Measurements from ENCODE around the gene PML.

Gene PML

GRCh38 chr15:73988445-73988969 is 6.0 kb upstream of the PML start:
- no peak overlapping the region for H4K8ac ChIP-seq (ENCODE audit: low read depth, low read length)
- no peak overlapping the region for H3K9ac ChIP-seq (ENCODE audit: low read length)
- H2AK5ac ChIP-seq (ENCODE audit: low read length) = no peak overlapping the region
- H2BK120ac ChIP-seq (ENCODE audit: low read depth, low read length) = no peak overlapping the region
- H3K23ac ChIP-seq (ENCODE audit: low read length) = no peak overlapping the region
- no peak overlapping the region for H2BK5ac ChIP-seq (ENCODE audit: low read length)
- H3K4me1 ChIP-seq (ENCODE audit: control insufficient read depth, low read depth, low read length) = no peaks in the 10 kb centered on the region
- H3K27me3 ChIP-seq (ENCODE audit: insufficient read depth, low read length, poor library complexity) = no peaks in the 10 kb centered on the region
- no CpG with 5 or more reads among the region's 13 CpGs for WGBS (ENCODE audit: extremely low coverage, insufficient coverage, low lambda C conversion rate)
- DNase-seq = no peak
- no peaks in the 10 kb centered on the region for H3K79me1 ChIP-seq (ENCODE audit: low read length)
- H3K18ac ChIP-seq (ENCODE audit: low read length) = no peak overlapping the region
- H3K79me2 ChIP-seq (ENCODE audit: control insufficient read depth, insufficient read depth, low read length) = no peaks in the 10 kb centered on the region
- H3K4me3 ChIP-seq (ENCODE audit: low read length) = no peak overlapping the region
- no peak overlapping the region for H3K4ac ChIP-seq (ENCODE audit: low read depth, low read length)
- H3K27ac ChIP-seq (ENCODE audit: low read depth, low read length) = no peak overlapping the region
- H3K4me2 ChIP-seq (ENCODE audit: low read length) = no peak overlapping the region
- no peak overlapping the region for H4K5ac ChIP-seq (ENCODE audit: low read length)
- H3K36me3 ChIP-seq (ENCODE audit: control insufficient read depth, insufficient read depth, low read length) = no peaks in the 10 kb centered on the region
- H3K56ac ChIP-seq (ENCODE audit: low read length) = no peak overlapping the region
- no peak overlapping the region for H2BK15ac ChIP-seq (replicated peaks; ENCODE audit: low read depth)

GRCh38 chr15:73989001-73989798 is 5.3 kb upstream of the PML start:
- H2AK5ac ChIP-seq (ENCODE audit: low read length) = no peak overlapping the region
- H3K4me1 ChIP-seq (ENCODE audit: control insufficient read depth, low read depth, low read length) = no peaks in the 10 kb centered on the region

GRCh38 chr15:73990250-73991005 is 4.1 kb upstream of the PML start:
- no peak overlapping the region for H3K4me3 ChIP-seq (ENCODE audit: low read length)
- H3K56ac ChIP-seq (ENCODE audit: low read length) = no peak overlapping the region
- H2BK5ac ChIP-seq (ENCODE audit: low read length) = no peak overlapping the region
- no peak overlapping the region for H4K8ac ChIP-seq (ENCODE audit: low read depth, low read length)
- H3K36me3 ChIP-seq (ENCODE audit: control insufficient read depth, insufficient read depth, low read length) = no peaks in the 10 kb centered on the region
- no peak overlapping the region for H3K27ac ChIP-seq (ENCODE audit: low read depth, low read length)
- no peaks in the 10 kb centered on the region for H3K27me3 ChIP-seq (ENCODE audit: insufficient read depth, low read length, poor library complexity)
- no peak overlapping the region for H3K23ac ChIP-seq (ENCODE audit: low read length)
- no peak for DNase-seq
- H3K9ac ChIP-seq (ENCODE audit: low read length) = no peak overlapping the region
- WGBS (ENCODE audit: extremely low coverage, insufficient coverage, low lambda C conversion rate) = no CpG with 5 or more reads among the region's 9 CpGs
- no peak overlapping the region for H3K4me2 ChIP-seq (ENCODE audit: low read length)
- H2AK5ac ChIP-seq (ENCODE audit: low read length) = no peak overlapping the region
- no peak overlapping the region for H2BK15ac ChIP-seq (replicated peaks; ENCODE audit: low read depth)
- H3K4me1 ChIP-seq (ENCODE audit: control insufficient read depth, low read depth, low read length) = no peaks in the 10 kb centered on the region
- H3K79me2 ChIP-seq (ENCODE audit: control insufficient read depth, insufficient read depth, low read length) = peaks cover 2% of the 10 kb centered on the region
- no peak overlapping the region for H2BK120ac ChIP-seq (ENCODE audit: low read depth, low read length)
- H3K4ac ChIP-seq (ENCODE audit: low read depth, low read length) = no peak overlapping the region
- H3K79me1 ChIP-seq (ENCODE audit: low read length) = peaks cover 5% of the 10 kb centered on the region
- no peak overlapping the region for H4K5ac ChIP-seq (ENCODE audit: low read length)
- no peak overlapping the region for H3K18ac ChIP-seq (ENCODE audit: low read length)

More at GRCh38 chr15:73989001-73989798, 5.3 kb upstream of the PML start:
- H3K4me3 ChIP-seq (ENCODE audit: low read length) = no peak overlapping the region
- no peaks in the 10 kb centered on the region for H3K79me2 ChIP-seq (ENCODE audit: control insufficient read depth, insufficient read depth, low read length)
- H3K9ac ChIP-seq (ENCODE audit: low read length) = no peak overlapping the region
- no peaks in the 10 kb centered on the region for H3K36me3 ChIP-seq (ENCODE audit: control insufficient read depth, insufficient read depth, low read length)
- no peaks in the 10 kb centered on the region for H3K27me3 ChIP-seq (ENCODE audit: insufficient read depth, low read length, poor library complexity)
- H2BK15ac ChIP-seq (replicated peaks; ENCODE audit: low read depth) = no peak overlapping the region
- H3K18ac ChIP-seq (ENCODE audit: low read length) = no peak overlapping the region
- no peak overlapping the region for H3K56ac ChIP-seq (ENCODE audit: low read length)
- H2BK120ac ChIP-seq (ENCODE audit: low read depth, low read length) = no peak overlapping the region
- no peak overlapping the region for H3K4me2 ChIP-seq (ENCODE audit: low read length)
- H2BK5ac ChIP-seq (ENCODE audit: low read length) = no peak overlapping the region
- H4K5ac ChIP-seq (ENCODE audit: low read length) = no peak overlapping the region
- H4K8ac ChIP-seq (ENCODE audit: low read depth, low read length) = no peak overlapping the region
- no peak for DNase-seq
- no peaks in the 10 kb centered on the region for H3K79me1 ChIP-seq (ENCODE audit: low read length)
- WGBS (ENCODE audit: extremely low coverage, insufficient coverage, low lambda C conversion rate) = no CpG with 5 or more reads among the region's 9 CpGs
- H3K4ac ChIP-seq (ENCODE audit: low read depth, low read length) = no peak overlapping the region
- H3K23ac ChIP-seq (ENCODE audit: low read length) = no peak overlapping the region
- H3K27ac ChIP-seq (ENCODE audit: low read depth, low read length) = no peak overlapping the region

- Histone ChIP-seq H3K79me2 (ENCODE audit: control insufficient read depth, insufficient read depth, low read length) (peaks cover 2% of the 10 kb centered on the region), H3K9ac (ENCODE audit: low read length) (peak overlapping the region; percentile 26), H3K4ac (ENCODE audit: low read depth, low read length) (no peak overlapping the region), H3K79me1 (ENCODE audit: low read length) (peaks cover 5% of the 10 kb centered on the region), H3K27me3 (ENCODE audit: insufficient read depth, low read length, poor library complexity) (no peaks in the 10 kb centered on the region), H3K18ac (ENCODE audit: low read length) (no peak overlapping the region), H2BK5ac (ENCODE audit: low read length) (no peak overlapping the region), H2BK120ac (ENCODE audit: low read depth, low read length) (no peak overlapping the region), H3K4me1 (ENCODE audit: control insufficient read depth, low read depth, low read length) (no peaks in the 10 kb centered on the region), H3K36me3 (ENCODE audit: control insufficient read depth, insufficient read depth, low read length) (no peaks in the 10 kb centered on the region), H3K27ac (ENCODE audit: low read depth, low read length) (no peak overlapping the region), H2AK5ac (ENCODE audit: low read length) (no peak overlapping the region), H3K4me2 (ENCODE audit: low read length) (no peak overlapping the region), H2BK15ac (replicated peaks; ENCODE audit: low read depth) (no peak overlapping the region), H3K56ac (ENCODE audit: low read length) (no peak overlapping the region), H3K23ac (ENCODE audit: low read length) (no peak overlapping the region), H3K4me3 (ENCODE audit: low read length) (no peak overlapping the region), H4K8ac (ENCODE audit: low read depth, low read length) (no peak overlapping the region), H4K5ac (ENCODE audit: low read length) (no peak overlapping the region)
- whole genome bisulfite sequencing (ENCODE audit: extremely low coverage, insufficient coverage, low lambda C conversion rate) = no CpG with 5 or more reads among the region's 5 CpGs
- no peak for DNase-seq
Measured at GRCh38 chr15:73991260-73991659, 3.3 kb upstream of the PML start.

- H3K18ac ChIP-seq (ENCODE audit: low read length) = no peak within 1 kb of the TSS
- H4K8ac ChIP-seq (ENCODE audit: low read depth, low read length) = no peak within 1 kb of the TSS
- peak within 1 kb of the TSS; percentile 86 for H3K56ac ChIP-seq (ENCODE audit: low read length)
- H3K79me1 ChIP-seq (ENCODE audit: low read length) = peaks cover 5% of the 10 kb centered on the region
- H3K79me2 ChIP-seq (ENCODE audit: control insufficient read depth, insufficient read depth, low read length) = peaks cover 2% of the 10 kb centered on the region
- H4K5ac ChIP-seq (ENCODE audit: low read length) = no peak within 1 kb of the TSS
- no peak within 1 kb of the TSS for H2AK5ac ChIP-seq (ENCODE audit: low read length)
- H3K4me2 ChIP-seq (ENCODE audit: low read length) = peak within 1 kb of the TSS; percentile 51
- no peak within 1 kb of the TSS for H3K4ac ChIP-seq (ENCODE audit: low read depth, low read length)
- no peak within 1 kb of the TSS for H3K23ac ChIP-seq (ENCODE audit: low read length)
- H3K27me3 ChIP-seq (ENCODE audit: insufficient read depth, low read length, poor library complexity) = no peaks in the 10 kb centered on the region
- WGBS (ENCODE audit: extremely low coverage, insufficient coverage, low lambda C conversion rate) = no CpG with 5 or more reads among the region's 72 CpGs
- H2BK120ac ChIP-seq (ENCODE audit: low read depth, low read length) = no peak within 1 kb of the TSS
- H2BK15ac ChIP-seq (replicated peaks; ENCODE audit: low read depth) = no peak within 1 kb of the TSS
- no peaks in the 10 kb centered on the region for H3K4me1 ChIP-seq (ENCODE audit: control insufficient read depth, low read depth, low read length)
- H2BK5ac ChIP-seq (ENCODE audit: low read length) = no peak within 1 kb of the TSS
- H3K27ac ChIP-seq (ENCODE audit: low read depth, low read length) = no peak within 1 kb of the TSS
- DNase-seq = peak; percentile 96
- H3K36me3 ChIP-seq (ENCODE audit: control insufficient read depth, insufficient read depth, low read length) = no peaks in the 10 kb centered on the region
- H3K4me3 ChIP-seq (ENCODE audit: low read length) = peak within 1 kb of the TSS; percentile 37
- H3K9ac ChIP-seq (ENCODE audit: low read length) = peak within 1 kb of the TSS; percentile 58
Measured at GRCh38 chr15:73991726-73992593, 2.6 kb upstream of the PML start, which contains the start of gene STOML1. Gene STOML1 (minus strand): TSS chr15:73992295. CDS start chr15:73992223, 72 bp downstream.
